Activated T-helper 2 cell treated with anti-CD3 and anti-CD28 coated beads, Interferon-gamma antibody, Interleukin-2, Interleukin-4, amounts not matched to agents 10 μg/mL and 5 μg/mL and 100 μg/mL, durations not matched to agents 14 hours and 24 hours and 36 hours (primary cell): ENCODE results near the gene THRB. TPM values are rescaled to one million over a fixed set of nuclear protein-coding genes. Genes with fewer than 3 reads are reported as not detected.

Experiments
- DNase-seq: peaks from one replicate; pipeline ENCODE4 v3.0.0; 2021; ENCODE audit warnings: low spot score
- H3K27ac Mint-ChIP-seq: one replicate; pipeline ENCODE4 v1.8.0; 2021; ENCODE audit warnings: mixed read lengths
- H3K27me3 Mint-ChIP-seq: one replicate; pipeline ENCODE4 v1.8.0; 2021; ENCODE audit warnings: low read depth, mixed read lengths
- H3K36me3 Mint-ChIP-seq: one replicate; pipeline ENCODE4 v1.8.0; 2021; ENCODE audit warnings: low read depth, mixed read lengths
- H3K4me1 Mint-ChIP-seq: one replicate; pipeline ENCODE4 v1.8.0; 2021; ENCODE audit warnings: low read depth, mixed read lengths
- H3K4me3 Mint-ChIP-seq: one replicate; pipeline ENCODE4 v1.8.0; 2021; ENCODE audit warnings: low read depth, mild to moderate bottlenecking, moderate library complexity, mixed read lengths
- H3K9me3 Mint-ChIP-seq: one replicate; pipeline ENCODE4 v1.8.0; 2021; ENCODE audit warnings: mixed read lengths
- intact Hi-C: fragments of 100-400 bp; cut with micrococcal nuclease; formaldehyde crosslinking; loops from one replicate; pipeline ENCODE4 v1.15.1; 2023
- total RNA-seq: library from RNA; stranded (reverse); gene quantifications from 2 replicates; pipeline ENCODE4 v1.2.3, GENCODE V29; 2022

The THRB gene
- total RNA-seq, 1 donor from 2014 or later = not detected

DNA sequence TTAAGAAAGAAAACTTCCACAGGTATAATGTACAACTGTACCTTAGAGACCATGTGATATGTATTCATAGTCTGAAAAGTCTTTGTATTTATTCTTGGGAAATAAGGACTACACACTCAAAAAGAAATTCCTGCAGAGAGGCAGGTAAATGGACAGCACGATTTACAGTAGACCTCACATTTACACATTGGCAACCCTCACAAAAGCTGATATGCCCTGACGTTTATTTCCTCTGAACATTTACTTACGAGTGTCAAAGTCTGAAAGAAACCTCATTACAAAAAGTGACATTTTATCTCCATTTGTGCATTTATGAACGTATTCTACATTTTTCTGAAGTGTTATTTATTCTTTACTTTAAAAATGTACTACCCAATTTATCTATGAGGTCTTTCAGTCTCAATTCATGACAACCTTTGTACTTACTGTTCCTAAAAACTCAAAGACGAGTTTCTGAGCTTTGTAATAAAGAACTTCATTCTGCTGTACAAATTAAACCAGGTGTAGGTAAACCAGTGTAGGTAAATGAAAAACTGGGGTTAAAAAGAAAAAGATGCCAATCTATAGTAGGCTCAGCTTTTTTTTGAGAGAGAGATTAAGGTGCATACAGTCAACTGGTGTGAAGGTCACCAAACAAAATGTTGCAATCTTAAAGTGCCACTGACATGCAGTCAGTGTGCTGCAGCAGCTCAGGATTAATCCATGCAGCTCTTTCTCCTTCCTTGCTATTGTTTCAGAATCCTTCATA is 44.3 kb downstream of the THRB start:
- no peaks in the 10 kb centered on the region for H3K36me3 Mint-ChIP-seq
- DNase-seq = no peak
- no peak overlapping the region for H3K27ac Mint-ChIP-seq
- no peaks in the 10 kb centered on the region for H3K27me3 Mint-ChIP-seq
- no peaks in the 10 kb centered on the region for H3K4me1 Mint-ChIP-seq
- no peak overlapping the region for H3K4me3 Mint-ChIP-seq
- intact Hi-C loops = no loop called here
- H3K9me3 Mint-ChIP-seq = no peaks in the 10 kb centered on the region

DNA sequence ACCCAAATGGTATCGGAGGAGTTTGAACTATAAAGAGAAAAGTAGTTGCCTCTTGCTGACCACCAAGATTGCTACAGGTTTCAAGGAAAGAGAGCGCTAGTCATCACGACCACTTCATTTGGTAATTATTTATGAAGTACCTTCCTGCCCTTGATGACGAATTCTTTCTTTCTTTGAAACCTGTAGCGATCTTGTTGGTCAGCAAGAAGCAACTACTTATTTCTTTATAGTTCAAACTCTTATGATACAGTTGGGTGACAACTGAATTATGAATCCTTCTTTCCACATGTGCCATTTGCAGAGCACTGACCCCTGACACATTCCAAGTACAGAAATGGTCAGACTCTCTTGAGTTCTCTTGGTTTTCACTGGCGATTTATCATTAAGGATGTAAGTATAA is 46.8 kb downstream of the THRB start:
- H3K36me3 Mint-ChIP-seq = no peaks in the 10 kb centered on the region
- no peaks in the 10 kb centered on the region for H3K9me3 Mint-ChIP-seq
- no peak for DNase-seq
- intact Hi-C loops = no loop called here
- no peaks in the 10 kb centered on the region for H3K4me1 Mint-ChIP-seq
- H3K27me3 Mint-ChIP-seq = no peaks in the 10 kb centered on the region
- H3K27ac Mint-ChIP-seq = no peak overlapping the region
- no peak overlapping the region for H3K4me3 Mint-ChIP-seq

DNA sequence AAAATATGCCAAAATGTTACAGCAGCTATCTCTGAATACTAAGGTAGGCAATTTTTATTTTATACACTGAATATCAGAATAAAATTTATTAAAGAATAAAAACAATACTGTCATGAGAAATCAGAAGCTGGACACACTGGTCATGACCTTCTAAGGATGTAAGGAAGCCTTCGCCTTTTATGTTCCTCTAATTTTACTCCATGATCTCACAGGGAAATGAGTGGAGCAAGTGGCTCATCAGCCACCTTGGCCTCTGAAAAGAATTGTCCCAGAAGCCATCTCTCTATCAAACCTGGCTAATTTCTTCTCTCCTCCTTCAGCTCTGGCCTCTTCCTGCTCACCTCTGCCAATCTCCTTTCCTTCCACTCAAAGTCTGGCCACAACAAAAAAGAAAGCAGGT is 48.6 kb downstream of the THRB start:
- no peaks in the 10 kb centered on the region for H3K9me3 Mint-ChIP-seq
- DNase-seq = no peak
- no peaks in the 10 kb centered on the region for H3K4me1 Mint-ChIP-seq
- H3K36me3 Mint-ChIP-seq = no peaks in the 10 kb centered on the region
- H3K27me3 Mint-ChIP-seq = no peaks in the 10 kb centered on the region
- no peak overlapping the region for H3K27ac Mint-ChIP-seq
- intact Hi-C loops = no loop called here
- H3K4me3 Mint-ChIP-seq = no peak overlapping the region

GRCh38 chr3:24443476-24443875 is 51.2 kb downstream of the THRB start:
- H3K27ac Mint-ChIP-seq = no peak overlapping the region
- no peaks in the 10 kb centered on the region for H3K9me3 Mint-ChIP-seq
- H3K4me1 Mint-ChIP-seq = no peaks in the 10 kb centered on the region
- DNase-seq = no peak
- intact Hi-C loops = no loop called here
- H3K27me3 Mint-ChIP-seq = no peaks in the 10 kb centered on the region
- H3K36me3 Mint-ChIP-seq = no peaks in the 10 kb centered on the region
- H3K4me3 Mint-ChIP-seq = no peak overlapping the region

GRCh38 chr3:24440760-24441464 is 53.7 kb downstream of the THRB start:
- Mint-ChIP-seq H3K27ac (no peak overlapping the region), H3K4me1 (no peaks in the 10 kb centered on the region), H3K27me3 (no peaks in the 10 kb centered on the region), H3K9me3 (no peaks in the 10 kb centered on the region), H3K36me3 (no peaks in the 10 kb centered on the region), H3K4me3 (no peak overlapping the region)
- intact Hi-C loops = no loop called here
- DNase-seq = no peak

DNA sequence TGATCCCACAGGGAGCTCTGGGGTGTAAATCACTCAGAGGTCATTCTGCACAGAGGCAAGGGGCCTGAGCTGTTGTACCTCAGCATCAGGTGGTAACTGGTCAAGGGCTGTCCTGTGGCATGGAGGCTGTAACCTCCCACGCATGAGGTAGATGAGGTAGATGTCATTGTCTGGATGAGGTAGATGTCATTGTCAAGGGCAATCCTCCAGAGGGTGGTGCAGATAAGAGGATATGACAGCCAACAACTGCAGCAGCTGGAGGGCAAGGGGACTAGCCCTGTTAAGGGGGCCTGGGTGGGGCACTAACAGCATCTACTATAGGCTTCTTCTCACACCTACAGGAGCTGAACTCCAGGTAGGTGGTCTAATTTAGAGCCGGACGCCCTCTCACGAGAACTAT is 55.6 kb downstream of the THRB start:
- no peaks in the 10 kb centered on the region for H3K27me3 Mint-ChIP-seq
- intact Hi-C loops = no loop called here
- H3K4me3 Mint-ChIP-seq = no peak overlapping the region
- no peaks in the 10 kb centered on the region for H3K4me1 Mint-ChIP-seq
- no peak overlapping the region for H3K27ac Mint-ChIP-seq
- DNase-seq = no peak
- H3K9me3 Mint-ChIP-seq = no peaks in the 10 kb centered on the region
- no peaks in the 10 kb centered on the region for H3K36me3 Mint-ChIP-seq

- no peak for DNase-seq
- H3K4me3 Mint-ChIP-seq = no peak overlapping the region
- intact Hi-C loops = no loop called here
- no peaks in the 10 kb centered on the region for H3K9me3 Mint-ChIP-seq
- no peak overlapping the region for H3K27ac Mint-ChIP-seq
- H3K27me3 Mint-ChIP-seq = no peaks in the 10 kb centered on the region
- no peaks in the 10 kb centered on the region for H3K4me1 Mint-ChIP-seq
- H3K36me3 Mint-ChIP-seq = no peaks in the 10 kb centered on the region
Observed at GRCh38 chr3:24437326-24437725, 57.3 kb downstream of the THRB start.

DNA sequence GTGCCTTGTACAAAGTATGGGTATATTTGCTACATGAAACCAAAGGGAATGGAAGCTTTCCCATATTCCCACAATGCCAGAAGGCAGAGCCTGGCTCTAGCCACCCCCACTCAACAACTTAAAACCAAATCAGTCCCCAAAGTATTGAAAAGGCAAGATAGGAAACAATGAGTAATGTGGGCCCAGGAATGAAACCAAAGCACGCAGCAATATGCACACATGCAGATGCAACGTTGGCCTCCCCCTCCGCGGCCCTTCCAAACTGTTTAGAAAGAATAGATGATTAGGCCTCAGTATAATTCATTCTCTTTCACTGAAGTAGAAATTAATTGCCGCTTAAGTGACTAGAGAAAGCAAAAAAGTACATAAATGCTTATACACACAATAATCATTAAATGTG is 59.1 kb downstream of the THRB start:
- Mint-ChIP-seq H3K27me3 (no peaks in the 10 kb centered on the region), H3K36me3 (no peaks in the 10 kb centered on the region), H3K4me3 (no peak overlapping the region), H3K9me3 (no peaks in the 10 kb centered on the region), H3K4me1 (no peaks in the 10 kb centered on the region), H3K27ac (no peak overlapping the region)
- intact Hi-C loops = no loop called here
- DNase-seq = no peak

- H3K27me3 Mint-ChIP-seq = no peaks in the 10 kb centered on the region
Observed at GRCh38 chr3:24434651-24435050, 60.0 kb downstream of the THRB start.

DNA sequence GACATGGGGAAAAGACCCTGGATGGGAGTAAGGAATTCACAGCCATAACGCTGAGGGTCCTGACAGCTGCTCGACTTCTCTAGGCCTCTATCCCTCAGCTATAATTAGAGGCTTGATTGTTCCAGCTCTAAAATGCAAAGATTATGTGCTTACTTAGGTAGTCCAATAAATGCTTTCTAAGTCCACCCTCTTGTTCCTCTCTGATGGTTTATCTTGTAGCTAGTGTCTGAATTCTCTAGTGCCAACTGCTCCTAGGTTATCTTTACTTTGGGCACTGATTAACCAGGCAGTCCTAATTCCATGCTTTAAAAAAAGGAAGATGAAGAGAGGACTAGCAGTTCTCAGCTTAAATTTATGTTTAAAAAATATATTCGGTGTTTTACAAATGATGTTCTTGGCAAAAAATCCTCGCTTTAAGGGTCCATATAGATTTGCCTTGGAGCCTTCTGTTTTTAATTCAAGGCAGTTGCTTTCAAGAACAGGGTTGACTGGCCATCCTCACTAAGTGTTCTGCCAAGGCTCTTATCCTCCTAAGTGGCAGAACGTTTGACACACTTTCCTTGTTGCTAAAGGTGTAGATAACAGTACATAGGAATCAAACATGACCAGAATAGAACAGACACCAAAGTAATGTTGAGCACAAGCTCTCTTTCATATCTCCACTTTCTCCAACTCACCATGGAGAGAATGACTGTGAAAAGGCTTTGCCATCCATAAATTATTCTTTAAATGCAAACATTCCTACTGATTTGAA is 60.6 kb downstream of the THRB start:
- Mint-ChIP-seq H3K27ac (no peak overlapping the region), H3K9me3 (no peaks in the 10 kb centered on the region), H3K27me3 (no peaks in the 10 kb centered on the region), H3K4me1 (no peaks in the 10 kb centered on the region), H3K36me3 (no peaks in the 10 kb centered on the region), H3K4me3 (no peak overlapping the region)
- intact Hi-C loops = no loop called here
- no peak for DNase-seq

More at GRCh38 chr3:24434651-24435050, 60.0 kb downstream of the THRB start:
- Mint-ChIP-seq H3K4me3 (no peak overlapping the region), H3K27ac (no peak overlapping the region), H3K9me3 (no peaks in the 10 kb centered on the region), H3K36me3 (no peaks in the 10 kb centered on the region), H3K4me1 (no peaks in the 10 kb centered on the region)
- no peak for DNase-seq
- intact Hi-C loops = no loop called here

DNA sequence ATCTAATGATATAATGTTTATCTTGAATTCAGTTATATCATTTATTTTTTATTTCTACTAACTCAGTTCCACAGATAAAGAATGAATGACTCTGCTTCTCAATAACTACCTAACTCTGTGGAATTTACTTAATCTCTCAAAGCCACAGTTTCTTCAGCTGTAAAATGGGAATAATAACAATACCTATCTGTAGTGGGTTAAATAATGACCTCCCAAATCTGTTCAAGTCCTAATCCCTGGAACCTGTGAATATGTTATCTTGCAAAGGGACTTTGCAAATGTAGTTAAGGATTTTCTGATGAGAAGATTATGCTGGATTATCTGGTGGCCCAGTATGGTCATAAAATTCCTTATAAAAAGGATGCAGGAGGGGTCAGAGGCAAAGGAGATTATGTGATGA is 61.7 kb downstream of the THRB start:
- Mint-ChIP-seq H3K27me3 (no peaks in the 10 kb centered on the region), H3K36me3 (no peaks in the 10 kb centered on the region), H3K9me3 (no peaks in the 10 kb centered on the region), H3K4me1 (no peaks in the 10 kb centered on the region), H3K27ac (no peak overlapping the region), H3K4me3 (no peak overlapping the region)
- intact Hi-C loops = no loop called here
- no peak for DNase-seq

- Mint-ChIP-seq H3K4me3 (no peak overlapping the region), H3K4me1 (no peaks in the 10 kb centered on the region), H3K36me3 (no peaks in the 10 kb centered on the region), H3K9me3 (no peaks in the 10 kb centered on the region), H3K27me3 (no peaks in the 10 kb centered on the region), H3K27ac (no peak overlapping the region)
- no peak for DNase-seq
- intact Hi-C loops = no loop called here
Observed at GRCh38 chr3:24428481-24428880, 66.2 kb downstream of the THRB start.

DNA sequence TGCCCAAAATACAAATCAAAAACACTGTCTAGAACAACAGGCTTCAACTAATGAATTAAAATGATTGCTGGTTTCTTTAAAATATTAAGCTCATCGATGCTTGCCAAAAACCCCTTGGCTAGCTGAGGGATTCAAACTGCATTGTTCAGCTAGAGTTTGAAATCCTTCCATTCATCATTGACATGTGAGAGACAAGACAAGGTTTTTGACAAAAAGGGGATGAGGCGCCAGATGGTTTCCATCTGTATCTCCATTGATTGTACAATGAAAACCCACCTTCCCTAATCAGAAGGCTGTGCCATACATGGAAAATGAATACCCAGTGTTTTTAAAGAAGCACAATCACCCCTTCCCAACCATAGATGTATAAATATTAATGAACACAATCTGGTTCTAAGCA is 67.8 kb downstream of the THRB start:
- Mint-ChIP-seq H3K27me3 (no peaks in the 10 kb centered on the region), H3K36me3 (no peaks in the 10 kb centered on the region), H3K4me3 (no peak overlapping the region), H3K27ac (no peak overlapping the region), H3K4me1 (no peaks in the 10 kb centered on the region), H3K9me3 (no peaks in the 10 kb centered on the region)
- intact Hi-C loops = no loop called here
- no peak for DNase-seq
